GM21717 (cell line): ENCODE measurements around the gene IFNG-AS1.
A peak's percentile ranks its signal among the peaks of the same experiment; 100 is the strongest.

Source experiments
- ATAC-seq: cut with Tn5 transposase; IDR thresholded peaks from one replicate; pipeline ENCODE4 v1.9.1; 2021; ENCODE audit warnings: mild to moderate bottlenecking, moderate library complexity; ENCODE audit not compliant: unreplicated experiment

Gene IFNG-AS1

DNA sequence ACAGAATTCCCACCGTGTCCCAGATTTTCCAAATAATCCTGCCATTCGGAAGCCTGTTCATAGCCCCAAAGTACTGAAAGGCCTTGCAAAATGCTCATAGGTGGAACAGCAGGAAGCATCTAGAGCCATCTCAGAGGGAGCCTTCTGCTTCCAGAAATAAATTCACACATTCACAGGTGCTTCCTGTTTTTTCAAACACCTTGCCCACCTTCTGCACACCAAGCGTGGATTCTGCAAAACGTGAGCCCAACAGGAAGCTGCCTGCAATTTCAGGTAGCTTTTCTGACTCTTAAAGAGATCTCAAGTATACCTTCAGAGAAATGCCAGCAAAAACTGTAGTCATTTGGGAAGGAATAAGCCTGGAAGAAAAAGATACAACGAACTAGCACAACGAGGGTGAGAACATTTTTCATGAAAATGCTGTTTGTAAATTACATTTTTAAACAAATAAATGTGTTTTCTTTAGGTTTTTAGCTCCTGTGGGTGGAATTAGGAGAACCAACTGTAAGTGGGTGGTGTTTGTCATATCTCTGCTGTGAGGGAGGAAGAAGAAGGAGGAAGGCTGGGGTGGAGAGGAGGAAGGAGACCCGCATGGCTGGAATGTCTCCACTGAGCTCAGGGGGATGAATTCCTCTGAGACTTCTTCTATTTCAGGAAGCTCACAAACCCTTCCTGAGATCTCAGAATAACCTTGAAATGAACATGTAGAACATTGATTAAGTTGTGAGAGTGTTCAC, at the start of gene IFNG-AS1:
Gene IFNG-AS1 (plus strand): TSS at position 264 of the 737 bp plus-strand sequence.
- ATAC-seq = peak; percentile 55

DNA sequence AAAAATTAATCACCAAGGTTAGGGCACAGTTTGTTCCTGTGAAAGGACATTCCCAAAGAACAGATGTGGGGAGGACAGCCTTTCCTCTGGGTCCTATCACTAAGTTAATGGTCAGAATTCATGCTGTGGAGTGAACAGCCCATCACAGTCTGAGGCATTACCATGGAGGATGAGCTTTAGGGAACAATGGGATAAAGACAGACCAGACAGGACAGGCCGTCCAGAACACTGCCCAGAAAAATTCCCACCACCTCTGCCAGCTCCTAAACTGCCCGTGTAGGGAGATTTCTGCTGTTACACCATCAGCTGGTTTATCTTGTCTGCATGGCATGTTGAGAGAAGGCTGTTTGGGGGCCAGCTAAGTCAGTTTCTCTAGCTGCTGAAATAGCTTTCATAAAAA, 49.6 kb upstream of the IFNG-AS1 start:
- no peak for ATAC-seq

DNA sequence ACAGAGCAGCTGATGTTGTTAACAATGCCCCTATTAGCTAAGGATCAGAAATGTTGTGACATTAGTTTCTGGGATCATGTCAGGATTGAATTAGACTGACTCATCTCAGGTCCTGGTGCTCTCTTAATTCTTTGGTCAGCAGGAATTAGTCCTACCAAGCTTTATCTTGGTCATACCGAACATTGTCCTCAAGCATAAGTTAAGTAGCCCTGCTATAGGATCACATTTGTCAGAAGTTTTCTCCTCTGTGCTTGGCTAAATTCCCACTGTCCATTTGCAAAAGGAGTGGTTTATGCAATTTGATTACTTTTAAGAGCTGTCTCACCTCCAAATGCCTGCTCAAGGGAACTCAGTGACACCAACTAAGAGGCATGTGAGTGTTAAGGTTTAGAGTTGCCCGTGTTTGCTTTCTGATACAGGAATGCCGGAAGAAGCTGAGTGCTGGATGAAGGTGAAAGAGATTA, 48.4 kb upstream of the IFNG-AS1 start:
- no peak for ATAC-seq

DNA sequence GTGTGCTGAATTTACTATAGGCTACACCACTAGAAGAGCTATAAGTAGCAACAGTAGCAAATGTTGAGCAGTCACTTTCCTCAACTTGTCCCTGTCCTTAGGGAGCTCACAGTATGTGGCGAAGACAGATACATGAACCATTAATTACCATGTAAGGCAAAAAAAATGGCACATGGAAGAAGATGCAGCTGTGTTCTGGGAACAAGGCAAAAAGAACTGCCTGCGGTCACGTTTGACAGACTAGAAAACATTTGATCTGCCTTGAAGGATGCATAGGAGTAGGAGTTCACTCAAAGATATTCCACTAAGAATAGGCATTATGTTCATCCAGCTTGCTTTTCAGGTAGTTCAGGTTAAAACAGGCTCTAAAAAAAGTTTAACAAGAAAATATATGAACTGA, 46.5 kb upstream of the IFNG-AS1 start:
- ATAC-seq = no peak

DNA sequence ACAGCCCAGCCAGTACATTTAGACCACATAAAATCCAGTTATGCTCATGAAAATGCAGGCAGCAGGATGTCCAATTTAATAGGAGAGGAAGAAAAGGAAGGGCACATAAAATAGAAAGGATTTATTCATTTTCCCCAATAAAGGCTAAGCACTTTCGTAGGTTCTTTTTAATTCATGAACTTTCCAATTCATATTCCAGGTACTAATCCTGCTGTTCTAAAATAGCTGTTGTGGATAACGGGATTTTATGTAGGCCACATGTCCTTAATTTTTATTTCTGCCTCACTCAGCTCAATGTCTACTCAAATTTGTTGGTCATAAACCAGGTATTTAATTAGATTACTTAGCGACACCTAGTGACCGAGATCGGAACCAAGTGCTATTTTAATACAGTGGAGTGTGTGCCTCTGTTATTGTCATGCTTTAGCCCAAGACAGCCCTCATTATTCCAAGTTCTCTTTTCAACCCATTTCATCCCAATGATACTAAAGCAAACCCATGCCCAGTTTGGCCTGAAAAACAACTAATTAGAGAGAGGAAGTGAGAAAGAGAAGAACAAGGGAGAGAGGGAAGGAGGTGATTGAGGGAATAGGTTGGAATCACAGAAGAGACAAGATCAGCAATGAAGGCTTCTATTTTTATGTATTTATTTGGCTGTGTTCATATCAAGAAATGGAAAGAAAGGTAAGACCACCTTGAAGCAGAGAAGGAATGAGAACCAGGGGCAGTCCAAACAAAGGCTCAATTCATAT, 45.9 kb upstream of the IFNG-AS1 start:
- peak; percentile 75 for ATAC-seq

DNA sequence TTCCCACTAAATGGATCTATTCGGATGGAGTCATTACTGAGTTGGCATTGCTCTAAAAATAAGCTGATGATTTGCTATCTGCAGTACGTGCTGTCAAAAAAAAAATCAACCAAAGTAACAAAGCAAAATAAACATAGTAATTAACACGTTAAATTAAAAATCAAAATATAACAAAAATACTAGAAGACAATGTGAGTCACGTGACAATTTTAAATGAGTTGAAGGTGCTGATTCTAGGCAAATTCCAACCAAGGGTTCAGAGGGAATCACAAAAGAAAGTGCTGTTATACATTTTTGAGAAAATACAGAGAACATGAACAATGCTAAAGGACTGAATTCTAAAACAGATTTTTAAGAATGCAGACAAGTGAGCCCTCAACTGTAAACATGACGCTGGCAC, 45.2 kb upstream of the IFNG-AS1 start:
- no peak for ATAC-seq

DNA sequence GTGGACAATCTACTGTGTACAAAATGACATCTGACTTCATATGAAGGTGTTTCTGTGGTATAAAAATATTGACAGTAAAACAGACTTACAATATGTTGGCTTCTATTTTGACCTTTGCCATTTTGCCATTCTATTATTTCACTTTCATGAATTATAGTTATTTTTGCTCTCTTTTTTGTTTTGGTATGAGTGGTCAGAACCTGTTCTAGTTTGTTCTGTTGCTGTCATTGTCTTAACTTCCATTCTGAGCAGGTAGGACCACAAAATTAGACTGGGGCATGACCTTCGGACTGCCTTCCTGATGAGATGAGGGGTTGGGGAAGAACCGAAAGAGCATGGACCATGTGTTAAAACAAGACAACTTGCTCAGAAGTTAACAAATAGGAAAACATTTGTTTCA, 36.5 kb upstream of the IFNG-AS1 start:
- ATAC-seq = no peak

DNA sequence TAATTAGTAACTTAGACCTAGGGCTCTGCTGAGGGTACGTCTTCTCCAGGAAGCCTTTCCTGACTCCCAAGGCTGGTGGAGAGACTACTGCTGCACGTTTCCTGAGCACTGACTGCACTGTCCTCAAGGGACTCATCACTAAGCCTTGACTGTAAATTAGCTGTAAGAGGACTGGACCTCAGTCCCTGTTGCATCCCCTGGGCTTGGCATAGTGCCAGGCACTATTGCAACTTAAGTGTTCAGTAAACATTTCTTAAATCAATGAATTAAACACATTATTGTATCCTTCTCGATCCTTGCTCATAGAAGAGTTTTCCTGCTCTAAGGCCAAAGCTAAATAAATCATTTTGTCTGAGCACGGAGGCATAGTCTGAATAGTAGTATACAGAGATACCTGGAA, 31.9 kb upstream of the IFNG-AS1 start:
- no peak for ATAC-seq

DNA sequence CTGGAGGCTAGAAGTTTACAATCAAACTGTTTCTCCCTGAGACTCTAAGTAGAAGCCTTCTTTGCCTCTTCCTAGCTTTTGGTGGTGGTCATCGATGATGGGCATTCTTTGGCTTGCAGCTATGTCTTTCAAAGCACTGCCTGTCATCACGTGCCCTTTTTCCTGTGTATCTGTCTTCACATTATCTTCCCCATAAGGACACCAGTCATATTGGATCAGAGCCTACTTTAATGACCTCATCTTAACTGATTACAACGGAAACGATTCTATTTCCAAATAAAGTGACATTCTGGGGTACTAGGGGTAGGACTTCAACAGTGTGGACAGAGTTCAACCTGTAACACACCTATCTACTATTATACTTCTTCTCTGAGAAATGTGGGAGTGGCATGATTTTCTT, 31.1 kb upstream of the IFNG-AS1 start:
- ATAC-seq = no peak

DNA sequence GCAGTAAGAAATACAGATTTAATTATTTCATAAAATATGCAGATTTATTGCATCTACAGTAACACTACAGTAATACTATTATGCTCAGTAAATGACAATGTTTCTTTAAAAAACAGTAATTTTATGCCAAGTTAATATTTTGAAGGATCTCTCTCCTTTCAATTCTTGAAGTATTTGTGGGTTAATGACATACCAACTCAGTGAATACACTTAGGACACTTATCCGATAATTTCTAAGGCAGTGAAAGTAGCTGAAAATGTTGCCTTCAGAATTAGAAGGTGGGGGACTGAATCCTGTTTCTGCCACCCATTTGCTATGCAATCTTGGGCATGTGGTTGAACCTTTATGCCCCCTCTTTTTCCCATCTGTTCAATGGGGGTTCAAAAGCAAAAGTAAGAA, 24.8 kb upstream of the IFNG-AS1 start:
- ATAC-seq = no peak

DNA sequence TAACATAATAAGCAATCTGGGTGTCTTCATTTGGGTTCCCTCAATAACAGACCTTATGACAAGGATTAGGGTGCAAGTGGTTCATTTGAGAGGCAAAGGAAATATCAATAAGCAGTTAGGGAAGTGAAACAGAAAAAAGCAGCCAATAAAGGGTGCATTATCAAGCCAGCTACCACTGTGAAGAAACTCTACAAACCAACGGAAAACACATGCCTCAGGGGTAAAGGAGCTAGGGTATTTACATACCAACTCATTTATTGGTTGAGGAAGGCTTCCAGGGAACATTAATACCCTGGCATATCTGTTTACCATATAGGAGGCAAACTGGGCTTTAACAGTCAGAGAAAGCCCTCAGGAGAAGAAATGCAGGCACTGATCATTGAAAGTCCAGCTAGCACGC, 22.7 kb upstream of the IFNG-AS1 start:
- no peak for ATAC-seq

DNA sequence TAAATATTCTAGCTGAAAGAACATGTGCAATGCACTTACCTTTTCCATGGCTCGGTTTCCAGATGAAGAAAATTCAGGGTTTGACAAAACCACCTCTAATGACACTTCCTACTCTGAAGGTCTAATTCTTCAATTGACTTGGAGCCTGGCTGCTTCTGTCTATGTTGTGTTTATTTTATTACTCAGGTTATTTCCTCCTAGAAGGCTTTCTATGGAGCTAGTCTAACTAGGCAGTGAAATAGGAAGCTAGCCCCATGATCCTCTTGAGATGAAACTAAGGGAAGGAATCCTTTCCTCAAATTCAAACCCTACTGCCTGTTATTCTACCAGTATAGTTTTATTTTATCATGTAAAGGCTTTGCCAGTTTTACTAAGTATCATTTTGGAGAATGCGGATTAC, 20.9 kb upstream of the IFNG-AS1 start:
- no peak for ATAC-seq

DNA sequence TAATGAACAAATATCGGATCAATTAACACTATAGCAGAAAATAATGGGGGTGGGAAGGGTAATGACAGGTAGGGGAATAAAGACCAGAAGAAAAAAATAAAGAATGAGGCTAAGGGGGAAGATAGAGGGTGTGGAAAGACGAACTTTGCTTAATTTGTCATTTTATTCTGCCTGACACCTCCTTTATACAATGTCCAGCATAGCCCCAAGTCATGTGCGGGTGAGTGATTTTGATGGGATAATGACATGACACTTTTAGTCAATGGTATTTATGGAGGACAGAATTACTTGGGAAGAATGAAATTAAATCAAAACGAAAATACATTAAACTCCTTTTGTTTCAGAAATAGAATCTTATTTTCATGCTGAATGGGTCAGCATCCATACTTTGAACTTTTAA, 20.5 kb upstream of the IFNG-AS1 start:
- ATAC-seq = no peak

DNA sequence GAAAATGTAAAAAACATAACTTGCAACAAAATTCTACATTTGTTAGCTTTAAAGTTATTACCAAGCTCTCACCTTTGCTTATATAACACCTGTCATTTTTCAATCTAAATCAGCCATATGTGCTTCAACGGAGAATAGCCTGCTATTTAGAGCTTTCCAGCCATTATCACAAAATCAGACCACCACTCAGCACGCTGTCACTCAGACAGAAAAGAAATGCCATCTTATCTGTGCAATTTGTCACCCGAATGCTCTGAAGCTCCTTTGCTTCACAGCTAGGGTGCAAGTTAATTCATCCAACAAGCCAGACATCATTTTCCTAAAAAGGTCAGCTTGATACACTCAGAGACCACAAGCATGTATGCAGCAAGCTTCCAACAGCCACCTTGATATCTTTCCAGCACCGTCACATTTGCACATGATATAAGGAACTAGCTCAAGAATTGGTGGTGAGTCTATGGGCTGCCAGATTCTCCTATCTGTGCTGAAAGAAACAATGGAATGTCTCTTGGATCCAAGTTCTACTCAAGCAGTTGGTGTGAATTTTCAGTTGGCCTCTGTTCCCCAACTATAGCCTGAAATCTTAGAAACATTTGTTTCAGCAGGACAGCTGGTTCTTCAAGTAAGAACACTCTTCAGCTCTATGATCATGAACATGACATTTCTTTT, 20.0 kb upstream of the IFNG-AS1 start:
- no peak for ATAC-seq

DNA sequence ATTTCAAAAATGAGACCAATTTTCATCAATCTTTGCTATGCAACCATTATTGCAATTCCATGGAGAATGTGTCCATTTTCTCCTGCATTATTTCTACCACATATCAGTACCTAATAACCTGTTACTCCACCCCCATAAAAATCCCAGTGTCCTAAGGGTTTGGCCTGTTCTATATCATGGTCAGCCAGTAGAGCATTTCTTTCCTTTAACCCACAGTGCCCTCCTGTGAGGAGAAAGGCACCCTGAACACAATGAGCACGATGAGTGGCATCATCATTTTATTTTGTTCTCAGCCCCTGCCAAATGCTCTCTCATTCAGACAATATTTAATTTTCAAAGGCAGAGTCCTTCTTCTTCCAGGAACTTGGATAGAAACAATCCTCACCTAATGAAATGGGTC, 11.6 kb upstream of the IFNG-AS1 start:
- no peak for ATAC-seq

DNA sequence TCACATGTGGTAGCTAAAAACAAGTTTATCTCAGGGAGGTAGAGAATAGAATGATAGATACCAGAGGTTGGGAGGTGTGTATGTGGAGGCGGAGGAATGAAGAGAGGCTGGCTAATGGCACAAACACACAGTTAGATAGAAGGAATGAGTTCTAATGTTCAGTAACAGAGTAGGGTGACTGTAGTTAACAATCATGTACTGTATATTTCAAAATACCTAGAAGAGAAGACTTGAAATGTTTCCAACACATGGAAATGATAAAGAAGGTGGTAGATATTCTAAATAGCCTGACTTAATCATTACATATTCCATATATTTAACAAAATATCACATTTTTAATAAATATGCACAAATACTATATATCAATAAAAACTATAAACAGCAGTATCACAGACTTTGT, 8.9 kb upstream of the IFNG-AS1 start:
- no peak for ATAC-seq

DNA sequence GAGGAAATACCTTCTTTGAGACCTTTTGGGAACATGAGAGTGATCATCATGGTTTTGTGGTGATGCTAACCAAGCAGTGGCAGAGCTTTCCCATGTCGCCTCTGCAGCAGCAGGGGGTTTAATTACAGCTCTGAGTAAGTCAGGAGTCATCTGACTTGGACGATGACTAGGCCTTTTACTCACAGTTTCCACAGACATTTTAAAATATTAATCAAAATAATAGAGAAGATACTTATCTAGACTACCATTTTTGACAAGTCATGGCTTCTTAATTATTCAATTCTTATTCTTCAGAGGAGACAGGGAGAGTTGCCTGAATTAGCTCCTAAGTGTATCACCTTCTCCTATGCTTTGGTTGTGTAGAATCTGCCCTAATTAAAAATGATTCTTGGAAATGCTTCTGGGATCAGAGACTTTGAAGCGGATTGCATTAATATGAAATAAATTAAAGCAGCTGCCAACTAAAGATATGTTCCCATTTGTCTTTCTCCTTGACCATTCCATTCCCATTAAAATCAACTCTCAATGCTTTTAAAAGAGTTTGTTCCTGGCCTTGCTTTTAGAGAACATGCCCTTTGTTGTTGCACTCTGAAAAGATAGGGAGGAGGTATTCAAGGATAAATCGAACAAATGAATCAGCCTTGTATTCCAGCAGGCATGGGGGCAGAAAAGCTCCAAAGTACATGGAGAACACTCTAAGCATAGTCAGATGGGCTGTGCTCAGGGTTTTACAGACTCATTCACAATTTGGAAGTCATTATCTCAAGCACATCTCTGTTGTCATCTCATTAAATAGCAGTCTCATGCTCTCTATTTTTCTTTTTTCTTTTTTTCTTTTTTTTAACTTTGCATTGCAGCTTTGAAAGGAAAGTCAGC, 7.7 kb upstream of the IFNG-AS1 start:
- ATAC-seq = no peak

DNA sequence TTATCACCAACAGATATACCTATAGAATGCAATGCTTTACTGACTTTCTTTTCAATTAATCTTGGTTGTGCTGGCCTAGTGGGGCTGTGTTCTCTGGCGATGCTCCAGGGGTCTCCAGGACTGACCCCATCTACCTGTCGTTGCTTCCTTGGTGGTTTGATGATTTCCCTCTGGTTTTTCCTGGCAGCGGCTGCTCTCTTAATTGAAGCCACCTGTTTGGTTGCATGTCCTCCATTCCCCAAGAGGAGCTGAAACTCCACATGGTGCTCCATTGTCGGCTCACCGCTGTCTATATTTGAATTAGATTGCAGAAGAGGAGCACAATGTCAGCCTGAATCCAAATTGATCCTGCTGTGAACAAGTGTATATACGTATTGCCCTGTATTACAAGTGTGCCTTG, 7.1 kb upstream of the IFNG-AS1 start:
- no peak for ATAC-seq

DNA sequence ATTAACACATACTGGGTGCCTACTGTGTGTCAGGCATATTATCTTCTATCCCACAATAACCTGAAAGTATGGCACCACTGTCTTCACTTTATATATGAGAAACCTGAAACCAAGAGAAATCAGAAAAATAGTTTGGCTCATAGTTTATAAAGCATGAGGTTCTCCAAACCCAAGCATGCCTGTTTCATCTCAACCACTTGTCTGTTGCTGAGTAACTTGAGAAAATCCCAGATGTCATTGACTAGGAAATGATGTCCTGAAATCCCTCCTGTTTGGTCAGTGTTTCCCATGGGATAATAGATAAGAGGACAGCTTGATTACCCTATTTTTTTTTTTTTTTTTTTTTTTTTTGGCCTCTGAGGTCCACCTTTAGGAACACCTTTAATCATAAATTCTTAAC, 2.6 kb upstream of the IFNG-AS1 start:
- no peak for ATAC-seq

DNA sequence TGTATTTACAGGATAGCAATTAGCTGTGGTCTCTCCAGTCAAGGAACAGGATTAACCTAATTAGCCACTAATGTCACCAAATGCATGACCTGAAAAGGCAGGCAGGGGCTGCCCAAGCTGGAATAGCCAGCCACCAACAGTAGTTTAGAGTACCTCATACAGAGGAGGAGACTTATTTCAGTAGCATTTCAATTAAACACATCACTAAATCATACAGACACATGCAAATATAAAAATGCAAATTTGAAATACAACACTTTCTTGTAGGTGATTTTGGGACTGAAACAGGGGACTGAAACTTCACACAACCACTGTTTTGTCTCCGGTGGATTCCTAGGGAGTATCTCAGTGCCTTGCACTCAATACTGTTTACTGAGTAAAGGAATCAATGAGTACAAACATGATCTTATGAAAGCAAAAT, 636 bp upstream of the IFNG-AS1 start:
- peak; percentile 87 for ATAC-seq

DNA sequence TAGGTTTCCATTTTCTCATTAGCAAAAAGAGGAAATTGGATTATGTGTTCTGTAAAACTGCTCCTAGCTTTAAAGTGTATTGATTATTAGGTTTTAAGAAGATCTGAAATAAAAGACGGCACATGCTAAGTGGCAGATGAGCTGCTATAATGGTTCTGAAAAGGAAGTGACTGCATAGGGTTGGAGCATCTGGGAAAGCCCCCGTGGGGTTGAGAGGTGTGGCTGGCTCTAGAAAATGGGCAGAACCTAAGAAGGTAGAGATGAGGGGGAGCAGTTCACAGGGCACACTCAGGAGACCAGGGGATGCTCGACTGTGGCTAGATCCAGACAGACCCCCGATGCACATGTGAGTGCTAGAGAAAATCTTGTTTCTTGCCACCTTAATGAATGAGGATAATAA, 1.9 kb downstream of the IFNG-AS1 start:
- no peak for ATAC-seq
